HEK293 (cell line): ENCODE results near the gene MLLT3.

Experiments
- CTCF ChIA-PET: fragments of 350-600 bp; formaldehyde crosslinking; extraction: SDS; loops from one replicate; lab custom pipeline; 2021; ENCODE audit warnings: antibody characterized with exemption; lab: Yijun Ruan, JAX
- POLR2A ChIA-PET: fragments of 300-600 bp; formaldehyde crosslinking; extraction: SDS; loops from one replicate; lab custom pipeline; 2020; ENCODE audit warnings: antibody characterized with exemption, inconsistent platforms; lab: Yijun Ruan, JAX
- H3K27ac ChIP-seq: fragments of 200-500 bp; sonication (Bioruptor generic); 2 replicates; pipeline ENCODE4 v1.5.1; 2014; ENCODE audit warnings: low read depth, low read length, control low read depth, inconsistent platforms; ENCODE audit errors: extremely low read depth
- H3K36me3 ChIP-seq, 2 experiments: fragments of 200-500 bp in 1 of 2; sonication (Bioruptor generic) in 1 of 2; 1 replicate in 1 of 2; 2 replicates in 1 of 2; pipeline ENCODE4 v1.5.1; 2014 to 2017; ENCODE audit warnings: inconsistent platforms in 2 of 2, low read length in 2 of 2; ENCODE audit not compliant: control insufficient read depth in 2 of 2, insufficient read depth in 1 of 2
- H3K4me1 ChIP-seq: fragments of 200-500 bp; sonication (Bioruptor generic); 2 replicates; pipeline ENCODE4 v1.5.1; 2014; ENCODE audit warnings: mild to moderate bottlenecking, low read length, inconsistent platforms; ENCODE audit not compliant: control insufficient read depth, insufficient read depth
- H3K4me3 ChIP-seq: 2 replicates; pipeline ENCODE4 v1.5.1; 2011; ENCODE audit warnings: low read depth, mild to moderate bottlenecking, control low read depth, low read length, moderate library complexity
- H3K9me3 ChIP-seq: fragments of 200-500 bp; sonication (Bioruptor generic); 2 replicates; pipeline ENCODE4 v1.5.1; 2014; ENCODE audit warnings: low read depth, low read length, inconsistent platforms; ENCODE audit not compliant: control insufficient read depth, insufficient read depth
- FEZF1 ChIP-seq: fragments of 450-650 bp; formaldehyde crosslinking; IDR thresholded peaks from 2 replicates; pipeline ENCODE4 v1.5.1; 2016; ENCODE audit warnings: missing biosample characterization, missing genetic modification characterization
- IKZF3 ChIP-seq: fragments of 450-650 bp; IDR thresholded peaks from 2 replicates; pipeline ENCODE4 v1.5.0; 2018; ENCODE audit warnings: missing biosample characterization, mild to moderate bottlenecking, missing genetic modification characterization, moderate library complexity
- MYNN ChIP-seq: fragments of 450-650 bp; formaldehyde crosslinking; IDR thresholded peaks from 2 replicates; pipeline ENCODE4 v1.5.1; 2016; ENCODE audit warnings: missing biosample characterization, missing genetic modification characterization, borderline replicate concordance
- PRDM6 ChIP-seq: fragments of 450-650 bp; formaldehyde crosslinking; IDR thresholded peaks from 2 replicates; pipeline ENCODE4 v1.5.1; 2017; ENCODE audit warnings: missing biosample characterization, missing genetic modification characterization
- SALL2 ChIP-seq: fragments of 450-650 bp; formaldehyde crosslinking; IDR thresholded peaks from 2 replicates; pipeline ENCODE4 v1.5.0; 2017; ENCODE audit warnings: missing biosample characterization, mild to moderate bottlenecking, missing genetic modification characterization, borderline replicate concordance
- ZBTB1 ChIP-seq: fragments of 450-650 bp; formaldehyde crosslinking; IDR thresholded peaks from 2 replicates; pipeline ENCODE4 v1.5.1; 2016; ENCODE audit warnings: missing biosample characterization, missing genetic modification characterization
- ZBTB20 ChIP-seq: fragments of 450-650 bp; formaldehyde crosslinking; IDR thresholded peaks from 2 replicates; pipeline ENCODE4 v1.5.1; 2016; ENCODE audit warnings: missing biosample characterization, missing genetic modification characterization
- ZBTB8A ChIP-seq: fragments of 450-650 bp; formaldehyde crosslinking; IDR thresholded peaks from 2 replicates; pipeline ENCODE4 v1.5.1; 2016; ENCODE audit warnings: missing biosample characterization, missing genetic modification characterization
- ZFP37 ChIP-seq: fragments of 450-650 bp; formaldehyde crosslinking; IDR thresholded peaks from 2 replicates; pipeline ENCODE4 v1.5.1; 2016; ENCODE audit warnings: missing biosample characterization, missing genetic modification characterization
- ZIC2 ChIP-seq: fragments of 450-650 bp; formaldehyde crosslinking; IDR thresholded peaks from 2 replicates; pipeline ENCODE4 v1.5.1; 2016; ENCODE audit warnings: missing biosample characterization, missing genetic modification characterization
- ZNF112 ChIP-seq: fragments of 450-650 bp; formaldehyde crosslinking; IDR thresholded peaks from 2 replicates; pipeline ENCODE4 v1.5.0; 2017; ENCODE audit warnings: missing biosample characterization, missing genetic modification characterization
- ZNF169 ChIP-seq: fragments of 450-650 bp; formaldehyde crosslinking; IDR thresholded peaks from 2 replicates; pipeline ENCODE4 v1.5.1; 2016; ENCODE audit warnings: missing biosample characterization, missing genetic modification characterization
- ZNF184 ChIP-seq: fragments of 450-650 bp; IDR thresholded peaks from 2 replicates; pipeline ENCODE4 v1.5.1; 2018; ENCODE audit warnings: missing biosample characterization, mild to moderate bottlenecking, missing genetic modification characterization
- ZNF248 ChIP-seq: fragments of 450-650 bp; formaldehyde crosslinking; IDR thresholded peaks from 2 replicates; pipeline ENCODE4 v1.5.1; 2017; ENCODE audit warnings: missing biosample characterization, missing genetic modification characterization
- ZNF274 ChIP-seq, 2 experiments: fragments of 200-500 bp in 1 of 2; fragments of 450-650 bp in 1 of 2; sonication (Bioruptor generic) in 1 of 2; formaldehyde crosslinking in 1 of 2; IDR thresholded peaks; 2 replicates each; pipeline versions ENCODE4 v1.5.1 to v1.6.1; 2014 to 2016; ENCODE audit warnings: borderline replicate concordance in 1 of 2, inconsistent platforms in 1 of 2, low read length in 1 of 2, missing biosample characterization in 1 of 2, missing genetic modification characterization in 1 of 2
- ZNF311 ChIP-seq: fragments of 450-650 bp; formaldehyde crosslinking; IDR thresholded peaks from 2 replicates; pipeline ENCODE4 v1.5.1; 2017; ENCODE audit warnings: missing biosample characterization, missing genetic modification characterization, borderline replicate concordance
- ZNF404 ChIP-seq: fragments of 450-650 bp; formaldehyde crosslinking; IDR thresholded peaks from 2 replicates; pipeline ENCODE4 v1.5.1; 2017; ENCODE audit warnings: missing biosample characterization, missing genetic modification characterization
- ZNF423 ChIP-seq: fragments of 450-650 bp; formaldehyde crosslinking; IDR thresholded peaks from 2 replicates; pipeline ENCODE4 v1.5.1; 2016; ENCODE audit warnings: missing biosample characterization, missing genetic modification characterization
- ZNF473 ChIP-seq: fragments of 450-650 bp; formaldehyde crosslinking; IDR thresholded peaks from 2 replicates; pipeline ENCODE4 v1.5.1; 2017; ENCODE audit warnings: missing biosample characterization, missing genetic modification characterization
- ZNF514 ChIP-seq: fragments of 450-650 bp; formaldehyde crosslinking; IDR thresholded peaks from 2 replicates; pipeline ENCODE4 v1.5.1; 2016; ENCODE audit warnings: missing biosample characterization, missing genetic modification characterization
- ZNF621 ChIP-seq: fragments of 450-650 bp; formaldehyde crosslinking; IDR thresholded peaks from 2 replicates; pipeline ENCODE4 v1.5.1; 2017; ENCODE audit warnings: missing biosample characterization, missing genetic modification characterization
- ZNF629 ChIP-seq: fragments of 450-650 bp; formaldehyde crosslinking; IDR thresholded peaks from 2 replicates; pipeline ENCODE4 v1.5.1; 2017; ENCODE audit warnings: missing biosample characterization, missing genetic modification characterization
- ZNF654 ChIP-seq: fragments of 450-650 bp; formaldehyde crosslinking; IDR thresholded peaks from 2 replicates; pipeline ENCODE4 v1.5.1; 2016; ENCODE audit warnings: low read depth, missing biosample characterization, missing genetic modification characterization
- ZNF658 ChIP-seq: fragments of 450-650 bp; formaldehyde crosslinking; IDR thresholded peaks from 2 replicates; pipeline ENCODE4; 2016; ENCODE audit warnings: missing biosample characterization, missing genetic modification characterization
- ZNF747 ChIP-seq: fragments of 450-650 bp; formaldehyde crosslinking; IDR thresholded peaks from 2 replicates; pipeline ENCODE4 v1.5.1; 2016; ENCODE audit warnings: missing biosample characterization, missing genetic modification characterization
- ZNF776 ChIP-seq: fragments of 450-650 bp; formaldehyde crosslinking; IDR thresholded peaks from 2 replicates; pipeline ENCODE4 v1.5.0; 2017; ENCODE audit warnings: missing biosample characterization, missing genetic modification characterization, borderline replicate concordance
- ZNF785 ChIP-seq: fragments of 450-650 bp; formaldehyde crosslinking; IDR thresholded peaks from 2 replicates; pipeline ENCODE4 v1.5.1; 2016; ENCODE audit warnings: missing biosample characterization, missing genetic modification characterization
- ZNF792 ChIP-seq: fragments of 450-650 bp; formaldehyde crosslinking; IDR thresholded peaks from 2 replicates; pipeline ENCODE4 v1.5.1; 2016; ENCODE audit warnings: missing biosample characterization, missing genetic modification characterization
- ZNF843 ChIP-seq: fragments of 450-650 bp; formaldehyde crosslinking; IDR thresholded peaks from 2 replicates; pipeline ENCODE4 v1.5.1; 2016; ENCODE audit warnings: missing biosample characterization, missing genetic modification characterization
- ZSCAN18 ChIP-seq: fragments of 450-650 bp; formaldehyde crosslinking; IDR thresholded peaks from 2 replicates; pipeline ENCODE4 v1.5.1; 2016; ENCODE audit warnings: missing biosample characterization, missing genetic modification characterization

Gene MLLT3

DNA sequence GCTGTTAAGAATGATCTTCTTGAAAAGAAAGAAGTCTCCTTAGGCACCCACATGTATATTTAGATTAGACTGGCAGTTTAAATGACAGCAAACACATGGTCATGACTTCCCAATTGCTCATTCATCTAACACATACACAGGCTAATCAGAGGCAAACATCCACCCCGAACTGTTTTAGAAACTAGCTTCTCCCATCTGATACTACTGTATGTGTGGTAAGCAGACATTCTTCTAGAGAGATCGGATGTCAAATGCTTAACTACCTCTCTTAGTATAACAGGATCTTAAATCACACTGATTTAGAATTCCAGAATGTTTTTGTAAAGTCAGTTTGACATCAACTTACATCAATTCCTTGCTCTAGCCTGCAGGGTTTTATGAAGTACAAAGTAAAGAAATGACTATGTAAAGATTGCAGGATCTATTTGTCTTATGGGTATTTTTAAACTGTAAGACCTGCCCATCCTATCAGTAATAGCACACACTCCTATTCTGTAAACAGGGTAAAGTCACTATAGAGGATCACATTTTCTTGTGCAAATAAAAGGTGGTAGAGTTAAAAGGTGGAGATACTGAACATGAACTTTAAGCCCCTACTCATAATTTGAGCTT, 239.7 kb downstream of the MLLT3 start (continued):
- peak; percentile 87 for TF ChIP-seq FEZF1 (tag by site-specific recombination)

DNA sequence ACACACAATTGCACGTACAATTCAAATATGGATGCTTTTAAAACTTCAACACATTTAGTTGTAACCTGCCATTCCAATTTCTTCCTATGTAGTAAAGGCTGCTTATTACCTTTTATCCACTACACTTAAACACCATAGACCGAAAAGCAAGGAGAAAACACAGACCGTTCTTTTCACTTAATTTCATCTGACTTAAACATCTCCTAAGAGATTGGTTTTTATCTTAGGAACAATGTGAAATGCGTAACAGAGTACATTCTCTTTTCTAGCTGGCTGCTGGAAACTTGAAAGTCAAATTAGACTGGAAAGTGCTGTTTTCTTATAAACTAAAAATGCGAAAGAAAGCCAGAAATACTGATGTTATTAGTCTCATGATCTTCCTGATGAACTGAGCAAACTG, 241.8 kb downstream of the MLLT3 start:
- Histone ChIP-seq H3K4me1 (peaks cover 32% of the 10 kb centered on the region), H3K27ac (no peak overlapping the region), H3K9me3 (no peaks in the 10 kb centered on the region), H3K36me3 (no peaks in the 10 kb centered on the region), H3K4me3 (no peak overlapping the region)
- POLR2A ChIA-PET: no interaction called here
- TF ChIP-seq ZNF514 (tag by site-specific recombination) (no peak), ZSCAN18 (no peak), ZNF311 (tag by site-specific recombination) (no peak), ZNF776 (no peak), SALL2 (tag by site-specific recombination) (no peak), ZNF629 (tag by site-specific recombination) (no peak), ZNF112 (tag by site-specific recombination) (no peak), ZNF621 (no peak), ZBTB8A (tag by site-specific recombination) (no peak), ZBTB20 (tag by site-specific recombination) (no peak), IKZF3 (tag by site-specific recombination) (no peak), ZNF473 (tag by site-specific recombination) (no peak), ZNF423 (no peak), ZNF169 (tag by site-specific recombination) (no peak), ZBTB1 (tag by site-specific recombination) (no peak)
- CTCF ChIA-PET: interaction anchor here (0.6 kb wide), 1 partner anchor 463 kb away, joined by 4 read pairs; no protein-coding TSS in a partner anchor

- no peaks in the 10 kb centered on the region for H3K9me3 ChIP-seq
- H3K4me3 ChIP-seq: no peak overlapping the region
- H3K4me1 ChIP-seq: peaks cover 28% of the 10 kb centered on the region
- no peaks in the 10 kb centered on the region for H3K36me3 ChIP-seq
- ChIA-PET POLR2A (interaction anchor here (0.8 kb wide), 1 partner anchor 242 kb away, joined by 3 read pairs; the partner anchor contains the start of gene MLLT3), CTCF (interaction anchor here (0.6 to 1.0 kb wide), 3 partner anchors 12 to 463 kb away, joined by 4 read pairs; no protein-coding TSS in a partner anchor)
- H3K27ac ChIP-seq: peak overlapping the region; percentile 50; the same call in 1 of the 2 replicates
- TF ChIP-seq ZNF404 (tag by site-specific recombination): no peak
- peak; percentile 48; the same call in 1 of the 2 replicates for TF ChIP-seq IKZF3 (tag by site-specific recombination)
- TF ChIP-seq ZNF184 (tag by site-specific recombination): no peak
- TF ChIP-seq ZNF274 (IDR thresholded peaks at IDR 0.05; ENCODE audit: low read length): no peak
- no peak for TF ChIP-seq ZNF274 (tag by site-specific recombination; IDR thresholded peaks at IDR 0.05; ENCODE audit: borderline replicate concordance)
- TF ChIP-seq ZNF248: no peak
- TF ChIP-seq ZFP37 (tag by site-specific recombination): no peak
- no peak for TF ChIP-seq MYNN
- no peak for TF ChIP-seq ZIC2 (tag by site-specific recombination)
- no peak for TF ChIP-seq ZNF654 (tag by site-specific recombination)
- peak; percentile 93 for TF ChIP-seq PRDM6 (tag by site-specific recombination)
- no peak for TF ChIP-seq ZNF311 (tag by site-specific recombination)
- TF ChIP-seq ZNF658 (tag by site-specific recombination): no peak
- TF ChIP-seq ZNF785 (tag by site-specific recombination): no peak
- peak; percentile 63 for TF ChIP-seq ZNF843 (tag by site-specific recombination)
- no peak for TF ChIP-seq ZNF792
- TF ChIP-seq ZNF747 (tag by site-specific recombination): no peak
Measured at GRCh38 chr9:20379804-20380225, 242.5 kb downstream of the MLLT3 start.
